T47D (cell line): ENCODE data around the gene CCNI.
A peak's percentile ranks its signal among the peaks of the same experiment; 100 is the strongest.
"Not testable (repeated sequence)": the region's sequence is repeated elsewhere in the genome, so short reads cannot be mapped to it uniquely, and the experiment has no call there.

Experiments
- DNase-seq, 2 experiments: peaks; one replicate each; pipeline versions ENCODE4 v3.0.0 to v3.0.0-alpha.2; 2011 to 2012; ENCODE audit warnings: low read depth in 1 of 2, low spot score in 1 of 2
- JUND ChIP-seq: IDR thresholded peaks from 2 replicates; pipeline ENCODE4 v1.6.1; 2012; ENCODE audit warnings: low read depth
- in situ Hi-C: cut with HindIII; loops from 2 replicates; pipeline ENCODE4 v1.10.0; 2016; ENCODE audit warnings: low sequenced_read_pairs, low pct_unique_long_range_greater_than_20kb

CCNI gene

DNA sequence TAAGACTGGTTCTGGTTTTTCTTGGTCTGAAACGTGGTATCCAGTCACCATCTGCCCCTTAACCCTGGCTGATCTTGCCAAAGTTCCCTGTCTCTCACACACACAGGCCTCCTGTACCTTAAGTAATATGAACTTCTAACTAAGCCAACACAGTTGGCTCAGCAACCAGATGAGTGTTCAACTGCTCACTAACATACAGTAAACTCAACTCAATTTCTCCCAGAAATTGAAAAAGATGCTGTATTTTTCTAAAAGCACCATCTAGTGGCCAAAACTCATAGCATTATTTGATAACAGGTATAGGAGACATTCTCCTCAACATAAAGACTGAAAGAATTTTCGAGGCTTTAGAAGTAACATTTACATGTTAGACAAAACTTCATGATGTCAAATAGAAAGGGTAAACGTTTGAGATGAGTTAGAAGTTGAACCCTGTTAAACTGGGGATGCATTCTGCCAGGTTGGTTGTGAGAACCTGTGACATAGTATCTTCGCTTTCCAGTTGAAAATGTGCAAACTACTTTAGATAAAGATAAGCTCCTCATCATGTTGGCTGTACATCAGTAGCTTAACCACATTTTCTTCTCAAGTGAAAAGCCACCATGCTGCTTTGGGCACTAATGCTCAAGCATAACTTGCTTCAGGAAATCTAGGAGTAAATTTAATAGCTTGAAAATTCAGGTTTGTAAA, 31.2 kb downstream of the CCNI start:
- no peak for TF ChIP-seq JUND
- in situ Hi-C loops: no loop called here
- DNase-seq: peak in 1 of 2 experiments; percentile 33

DNA sequence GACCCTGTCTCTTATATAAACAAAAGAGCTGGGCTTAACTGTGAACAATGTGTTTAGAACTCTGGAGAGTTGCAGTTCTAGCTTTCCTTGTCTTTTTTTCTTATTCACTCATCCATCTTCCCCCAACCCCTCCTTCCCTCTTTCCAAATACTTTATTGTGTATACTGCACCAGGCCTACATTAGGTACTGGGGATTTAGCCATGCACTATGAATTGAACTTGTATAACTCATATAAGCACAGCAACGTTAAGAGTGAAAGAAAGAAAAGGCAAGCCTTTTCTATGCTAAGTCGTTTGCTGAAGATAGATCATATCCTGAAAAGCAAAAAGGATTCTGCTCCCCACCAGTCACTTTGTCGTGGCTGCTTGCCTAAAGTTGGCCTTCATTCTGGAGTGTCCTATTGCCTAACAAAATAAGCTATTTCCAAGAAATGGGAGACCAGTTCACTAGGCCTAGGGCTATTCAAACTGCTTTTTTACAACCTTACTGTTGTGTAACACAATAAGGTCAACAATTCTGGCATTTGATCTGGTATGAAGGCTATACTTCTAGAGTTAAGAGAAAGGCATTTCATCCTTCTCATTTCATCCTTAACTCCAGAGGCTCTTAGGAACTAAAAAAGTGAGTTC, 32.2 kb downstream of the CCNI start:
- no peak for TF ChIP-seq JUND
- DNase-seq: no peak
- in situ Hi-C loops: no loop called here

DNA sequence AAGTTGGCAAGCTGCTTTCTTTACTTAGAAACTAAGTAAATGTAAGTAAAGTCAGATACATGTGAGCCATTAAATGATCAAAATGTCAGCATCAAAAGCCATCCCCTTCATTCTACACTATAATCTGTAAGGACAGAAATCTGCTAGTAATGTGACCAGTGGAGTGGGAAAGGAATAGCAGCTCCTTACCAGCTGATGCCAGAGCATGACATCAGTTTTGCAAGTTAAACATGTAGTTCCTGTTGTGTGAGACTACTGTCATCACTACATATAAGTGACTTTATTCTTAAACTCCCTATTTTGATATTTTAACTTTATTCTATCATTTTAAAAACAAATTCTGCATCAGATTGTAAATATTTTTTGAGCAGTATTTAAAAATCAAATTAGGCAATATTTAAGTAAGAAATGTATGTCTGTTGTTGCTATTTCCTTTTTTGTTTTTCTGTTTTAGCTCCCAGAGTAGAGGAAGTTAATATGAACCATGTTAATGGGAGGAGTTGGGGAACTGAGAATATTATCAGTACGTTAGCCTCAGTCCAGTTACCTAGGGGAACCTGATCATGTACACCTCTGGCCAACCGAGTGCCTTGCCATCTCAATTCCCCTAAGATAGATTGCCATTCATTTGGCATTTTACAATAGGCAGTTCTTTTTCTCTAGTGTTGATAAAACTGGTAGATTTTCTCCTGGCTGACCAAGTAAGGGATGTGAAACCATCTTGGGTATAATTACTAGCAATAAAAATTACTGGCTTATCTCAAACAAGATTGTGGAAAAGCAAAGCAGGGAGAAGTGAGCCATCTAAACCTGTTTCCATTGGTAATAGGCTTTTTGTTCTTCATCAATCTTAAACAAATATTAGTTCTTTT, 34.7 kb downstream of the CCNI start:
- in situ Hi-C loops: no loop called here
- DNase-seq: peak in 1 of 2 experiments; percentile 33

DNA sequence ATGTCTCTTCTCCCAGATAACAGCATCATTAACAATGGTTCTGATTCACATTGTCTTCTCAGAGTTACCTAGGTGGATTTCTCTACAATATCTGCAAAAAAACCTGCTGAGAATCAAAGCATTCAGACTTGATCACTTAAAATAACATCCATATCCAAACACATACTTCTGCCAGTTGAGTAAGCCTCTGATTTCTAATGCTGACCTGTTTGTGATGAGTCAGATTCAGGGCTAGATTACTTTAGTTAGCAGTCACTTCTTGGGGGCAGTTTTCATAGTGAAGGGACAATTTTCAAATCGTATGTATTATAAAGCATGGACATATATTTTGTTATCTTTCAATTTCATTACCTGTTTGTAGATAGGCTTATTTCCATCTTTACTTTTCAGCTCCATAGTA, 35.5 kb downstream of the CCNI start:
- no peak for TF ChIP-seq JUND
- in situ Hi-C loops: no loop called here
- no peak for DNase-seq

More for the DNA sequence above, 34.7 kb downstream of the CCNI start:
- TF ChIP-seq JUND: no peak

DNA sequence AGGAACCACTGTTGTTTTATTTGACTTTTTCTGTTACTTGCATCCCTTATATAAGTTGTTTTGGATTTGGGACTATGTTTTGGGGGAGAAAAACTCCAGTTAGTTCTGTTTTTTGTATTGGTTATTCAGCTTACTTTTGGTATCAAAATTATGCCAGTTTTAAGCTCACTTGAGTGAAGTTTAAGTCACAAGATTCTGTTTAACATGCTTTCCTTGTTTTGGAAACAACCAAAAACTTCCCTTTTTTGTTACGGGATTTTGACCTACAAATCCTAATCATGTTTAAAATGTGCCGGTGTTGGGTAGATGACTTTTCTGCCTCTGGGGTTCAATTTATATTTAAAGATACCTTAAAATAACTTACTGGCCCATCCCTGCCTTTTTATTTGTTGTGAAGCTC, 36.0 kb downstream of the CCNI start:
- in situ Hi-C loops: no loop called here
- no peak for TF ChIP-seq JUND
- DNase-seq: no peak

DNA sequence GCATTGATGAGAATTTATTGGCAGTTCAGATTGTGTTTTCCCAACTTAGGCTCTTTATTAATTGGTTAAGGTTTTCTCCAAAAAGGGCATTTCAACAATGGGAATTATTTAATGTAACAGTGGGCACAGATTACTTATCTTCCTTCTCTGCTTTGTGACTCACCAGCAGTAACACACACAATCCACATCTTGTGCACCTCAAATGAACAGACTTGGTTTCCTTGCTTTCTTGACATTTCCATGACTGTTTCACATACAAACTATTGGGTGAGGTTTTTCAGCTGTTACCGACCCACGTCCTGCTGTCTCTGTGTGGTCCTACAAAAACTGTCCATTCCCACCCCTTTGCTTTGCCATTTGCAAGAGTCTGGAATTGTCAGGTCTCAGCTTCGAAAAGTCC, 38.1 kb downstream of the CCNI start:
- no peak for DNase-seq
- in situ Hi-C loops: no loop called here
- no peak for TF ChIP-seq JUND

DNA sequence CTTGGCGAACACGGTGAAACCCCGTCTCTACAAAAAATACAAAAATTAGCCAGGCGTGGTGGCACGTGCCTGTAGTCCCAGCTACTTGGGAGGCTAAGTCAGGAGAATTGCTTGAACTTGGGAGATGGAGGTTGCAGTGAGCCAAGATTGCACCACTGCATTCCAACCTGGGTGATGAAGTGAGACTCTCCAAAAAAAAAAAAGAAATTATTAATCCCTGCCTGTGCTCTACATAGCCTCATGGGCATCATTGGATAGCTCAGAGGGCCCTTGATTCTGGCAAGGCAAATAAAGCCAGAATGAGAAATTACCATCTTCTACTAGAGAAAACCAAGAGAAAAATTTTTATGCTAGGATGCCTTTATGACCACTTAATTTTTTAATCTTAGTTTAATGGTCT, 38.6 kb downstream of the CCNI start:
- DNase-seq: not testable (repeated sequence)

DNA sequence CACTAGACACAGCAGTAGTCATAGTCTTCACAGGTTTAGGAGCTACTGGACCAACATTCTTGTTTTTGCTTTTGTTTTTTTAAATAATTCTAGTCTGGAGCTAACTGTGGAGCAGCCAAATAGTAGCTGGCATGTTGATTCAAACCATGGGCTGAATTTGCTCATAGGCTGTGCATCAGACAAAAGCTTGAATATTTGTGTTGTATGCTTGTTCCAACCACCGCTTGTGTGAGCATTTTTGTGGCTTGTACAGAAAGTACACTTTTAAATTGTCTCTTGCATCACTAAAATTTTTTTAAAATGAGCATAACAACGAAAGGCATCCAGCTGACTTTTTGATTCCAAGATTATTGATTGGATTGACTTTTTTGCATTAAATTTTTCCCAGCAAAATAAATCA, 39.6 kb downstream of the CCNI start:
- in situ Hi-C loops: no loop called here
- no peak for DNase-seq
- no peak for TF ChIP-seq JUND

More for the DNA sequence above, 38.6 kb downstream of the CCNI start:
- in situ Hi-C loops: not testable (repeated sequence)

DNA sequence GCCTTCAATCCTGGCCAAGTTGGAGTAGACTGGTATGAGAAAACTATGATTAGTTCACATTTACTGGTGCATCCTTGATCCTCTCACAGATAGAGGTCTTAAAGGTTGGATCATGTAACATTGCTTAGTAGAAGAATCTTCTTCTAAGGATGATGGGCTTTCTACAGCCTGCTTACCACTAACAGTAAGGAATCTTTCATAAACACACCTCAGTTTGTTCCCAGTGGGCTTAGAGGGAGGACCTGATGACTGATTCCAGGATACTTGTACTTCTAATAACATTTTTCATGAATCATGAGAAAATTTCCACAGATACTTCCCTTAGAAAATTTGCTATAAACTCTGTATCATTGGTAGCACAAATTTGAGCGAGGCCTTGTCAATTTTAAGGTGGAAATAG, 40.6 kb downstream of the CCNI start:
- TF ChIP-seq JUND: no peak
- no peak for DNase-seq
- in situ Hi-C loops: no loop called here

DNA sequence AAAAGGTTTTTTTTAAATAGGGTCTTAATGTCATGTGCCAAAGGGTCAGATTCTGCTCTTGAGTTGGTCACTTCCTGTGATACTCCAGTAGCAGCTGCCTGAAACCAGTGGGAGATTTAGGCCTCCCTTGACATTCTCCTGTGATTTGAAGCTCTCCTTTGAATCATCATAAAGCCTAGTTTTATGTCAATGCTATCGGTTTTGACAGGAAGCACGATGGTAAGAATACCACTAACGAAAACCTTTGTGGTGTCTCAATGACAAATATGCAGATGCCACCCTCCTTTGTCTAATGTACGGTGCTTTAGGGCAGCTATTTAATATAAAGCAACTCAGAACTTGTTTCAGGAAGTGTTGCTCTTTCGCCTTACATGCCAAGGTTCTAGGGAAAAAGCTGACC, 44.2 kb downstream of the CCNI start:
- TF ChIP-seq JUND: no peak
- DNase-seq: no peak
- in situ Hi-C loops: no loop called here

DNA sequence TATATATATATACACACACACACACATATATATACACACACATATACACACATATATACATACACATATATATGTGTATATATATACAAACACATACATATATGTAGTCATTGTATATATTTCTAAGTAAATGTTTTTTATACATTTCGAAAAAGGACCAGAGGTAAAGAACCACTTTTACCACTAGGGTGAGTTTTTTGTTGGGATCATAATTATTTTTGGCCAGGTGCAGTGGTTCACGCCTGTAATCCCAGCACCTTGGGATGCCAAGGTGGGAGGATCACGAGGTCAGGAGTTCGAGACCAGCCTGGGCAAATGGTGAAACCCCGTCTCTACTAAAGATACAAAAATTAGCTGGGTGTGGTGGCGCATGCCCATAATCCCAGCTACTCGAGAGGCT, 46.0 kb downstream of the CCNI start:
- in situ Hi-C loops, DNase-seq: not testable (repeated sequence)

DNA sequence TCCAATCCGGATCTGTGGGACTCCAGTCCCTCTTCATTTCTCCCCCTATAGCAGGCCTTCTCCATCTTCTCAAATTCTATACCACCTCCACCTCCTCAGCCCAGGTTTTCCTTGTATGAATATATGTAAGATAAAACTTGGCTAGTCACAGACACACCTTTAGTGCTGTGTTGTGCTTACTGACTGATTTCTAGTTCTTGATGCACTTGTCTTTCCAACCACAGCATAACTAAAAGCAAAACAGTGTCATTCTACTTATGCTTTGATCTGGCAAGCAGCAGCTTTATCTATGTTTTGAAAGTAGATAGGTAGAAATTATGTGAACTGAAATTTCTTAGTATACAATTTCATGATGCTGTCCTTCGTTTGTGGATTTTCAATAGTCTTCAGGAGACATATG, 47.5 kb downstream of the CCNI start:
- TF ChIP-seq JUND: no peak
- in situ Hi-C loops: no loop called here
- no peak for DNase-seq

DNA sequence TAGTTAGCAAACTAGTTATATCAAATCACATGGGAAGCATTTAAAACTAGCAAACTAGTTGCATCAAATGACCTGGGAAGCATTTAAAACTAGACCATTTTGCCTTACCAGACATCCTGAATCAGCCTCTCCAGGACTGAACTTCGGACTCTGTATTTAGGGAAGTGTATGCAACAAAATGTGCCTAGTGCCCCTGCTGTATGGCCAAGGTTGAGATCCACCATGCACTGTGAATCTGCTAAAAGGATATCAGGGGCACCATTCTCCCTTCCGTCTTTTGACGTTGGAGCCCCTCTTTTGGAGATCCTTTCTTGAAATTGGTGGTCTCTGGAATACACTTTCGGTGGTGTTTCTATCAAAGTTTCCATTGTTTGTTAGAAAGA, 49.5 kb downstream of the CCNI start:
- DNase-seq: no peak
- in situ Hi-C loops: no loop called here
- TF ChIP-seq JUND: no peak
